AG04450 (cell line): ENCODE data around the gene KDM2B. TPM values are rescaled to one million over a fixed set of nuclear protein-coding genes. Genes with fewer than 3 reads are reported as not detected.

Source experiments
- CTCF ChIA-PET: fragments of 300-600, 350-600 bp; formaldehyde crosslinking; extraction: SDS; loops from one replicate; lab custom pipeline; 2022; ENCODE audit warnings: antibody characterized with exemption, inconsistent platforms; lab: Charles Lee
- POLR2A ChIA-PET: fragments of 350-600 bp; formaldehyde crosslinking; extraction: SDS; loops from one replicate; lab custom pipeline; 2021; ENCODE audit warnings: antibody characterized with exemption, inconsistent platforms; lab: Yijun Ruan, JAX
- DNase-seq: peaks from one replicate; pipeline ENCODE4 v3.0.0-alpha.2; 2011; ENCODE audit warnings: low read depth, low spot score
- H3K27ac ChIP-seq: one replicate; pipeline ENCODE4 v1.5.1; 2012; ENCODE audit warnings: low read depth, low read length, control low read depth
- H3K27me3 ChIP-seq: one replicate; pipeline ENCODE4 v1.6.0; 2012; ENCODE audit warnings: low read length; ENCODE audit not compliant: control insufficient read depth, insufficient read depth
- H3K4me3 ChIP-seq: 2 replicates; pipeline ENCODE4 v1.5.1; 2011; ENCODE audit warnings: mild to moderate bottlenecking, low read depth, low read length, control low read depth
- H3K9me3 ChIP-seq: 2 replicates; pipeline ENCODE4 v1.5.1; 2012; ENCODE audit warnings: low read length; ENCODE audit not compliant: control insufficient read depth, insufficient read depth
- polyA plus RNA-seq: library from polyadenylated mRNA; depleted of rRNA; stranded (reverse); fragments of >200 nt; gene quantifications from 2 replicates; pipeline ENCODE4 v1.2.3, GENCODE V29; 2011; rRNA removed
- small RNA-seq: library from RNA; depleted of rRNA; stranded (forward); fragments of <200 nt; gene quantifications from one replicate; pipeline ENCODE3, GENCODE V24; 2012; ENCODE audit warnings: low read depth; ENCODE audit not compliant: insufficient read length
- TF ChIP-seq, protein P1 (sequence below): IDR thresholded peaks from 2 replicates; pipeline ENCODE4 v1.5.1; 2011; ENCODE audit warnings: low read depth, low read length, control low read depth, inconsistent platforms

Gene KDM2B
- polyA plus RNA-seq, 1 experiment, result 12.9 TPM

DNA sequence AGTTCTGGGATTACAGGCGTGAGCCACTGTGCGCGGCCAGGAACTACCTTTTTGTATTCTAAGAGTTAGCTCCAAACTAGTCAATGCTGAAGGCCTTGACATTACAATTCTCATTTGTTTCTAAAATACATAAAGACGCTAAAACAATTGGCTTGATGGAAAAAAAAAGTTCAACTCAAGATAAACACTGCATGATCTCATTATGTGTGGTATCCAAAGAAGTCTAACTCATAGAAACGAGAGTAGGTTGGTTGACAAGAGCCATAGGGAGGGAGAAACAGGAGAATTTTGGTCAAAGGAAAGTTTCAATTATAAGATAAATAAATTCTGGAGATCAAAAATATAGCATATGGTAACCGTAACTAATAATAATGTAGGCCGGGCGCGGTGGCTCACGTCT lies 200.9 kb downstream of the KDM2B start:
- TF ChIP-seq, protein P1, sequence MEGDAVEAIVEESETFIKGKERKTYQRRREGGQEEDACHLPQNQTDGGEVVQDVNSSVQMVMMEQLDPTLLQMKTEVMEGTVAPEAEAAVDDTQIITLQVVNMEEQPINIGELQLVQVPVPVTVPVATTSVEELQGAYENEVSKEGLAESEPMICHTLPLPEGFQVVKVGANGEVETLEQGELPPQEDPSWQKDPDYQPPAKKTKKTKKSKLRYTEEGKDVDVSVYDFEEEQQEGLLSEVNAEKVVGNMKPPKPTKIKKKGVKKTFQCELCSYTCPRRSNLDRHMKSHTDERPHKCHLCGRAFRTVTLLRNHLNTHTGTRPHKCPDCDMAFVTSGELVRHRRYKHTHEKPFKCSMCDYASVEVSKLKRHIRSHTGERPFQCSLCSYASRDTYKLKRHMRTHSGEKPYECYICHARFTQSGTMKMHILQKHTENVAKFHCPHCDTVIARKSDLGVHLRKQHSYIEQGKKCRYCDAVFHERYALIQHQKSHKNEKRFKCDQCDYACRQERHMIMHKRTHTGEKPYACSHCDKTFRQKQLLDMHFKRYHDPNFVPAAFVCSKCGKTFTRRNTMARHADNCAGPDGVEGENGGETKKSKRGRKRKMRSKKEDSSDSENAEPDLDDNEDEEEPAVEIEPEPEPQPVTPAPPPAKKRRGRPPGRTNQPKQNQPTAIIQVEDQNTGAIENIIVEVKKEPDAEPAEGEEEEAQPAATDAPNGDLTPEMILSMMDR, result no peak
- POLR2A ChIA-PET, result interaction anchor here (0.6 kb wide), 1 partner anchor 731 kb away, joined by 12 read pairs; no protein-coding TSS in a partner anchor

More for the DNA sequence above, 200.9 kb downstream of the KDM2B start:
- DNase-seq, result no peak
- CTCF ChIA-PET, result interaction anchor here (1.0 kb wide), 1 partner anchor 45 kb away, joined by 3 read pairs; no protein-coding TSS in a partner anchor
- Histone ChIP-seq H3K4me3 (no peak overlapping the region), H3K27me3 (no peaks in the 10 kb centered on the region), H3K9me3 (no peaks in the 10 kb centered on the region), H3K27ac (no peak overlapping the region)

Small RNA genes within 50 kb of the gene (small RNA-seq; reads per million reads assigned to genes)
- not detected for gene RNU6-1004P

Other genes starting within 250 kb of the KDM2B start
- 145 and 146 TPM in 2 replicates for gene ANAPC5, start 228.6 kb downstream of the KDM2B start, polyA plus RNA-seq
- 47.4 and 55.3 TPM in 2 replicates for gene RNF34, start 180.9 kb downstream of the KDM2B start, polyA plus RNA-seq
- 13.6 and 19.0 TPM in 2 replicates for gene ORAI1, start 45.5 kb upstream of the KDM2B start, polyA plus RNA-seq
- gene MORN3, start 88.6 kb upstream of the KDM2B start, polyA plus RNA-seq, result 0.35 and 0.78 TPM in 2 replicates
- 11.1 and 13.3 TPM in 2 replicates for gene TMEM120B, start 131.7 kb upstream of the KDM2B start, polyA plus RNA-seq
- gene RHOF, start 212.7 kb upstream of the KDM2B start, polyA plus RNA-seq, result 5.3 TPM in 2 replicates
- 1.1 and 1.6 TPM in 2 replicates for gene SETD1B, start 223.0 kb upstream of the KDM2B start, polyA plus RNA-seq